ENCODE data around the gene NT5DC3. TPM values are rescaled to one million over a fixed set of nuclear protein-coding genes. Genes with fewer than 3 reads are reported as not detected.

The NT5DC3 gene
- total RNA-seq, 4 donors from 2014 or later: 4.7 to 32.2 (median 5.8) TPM

GRCh38 chr12:103844305-103844704, 3.3 kb upstream of the NT5DC3 start:
- no peak overlapping the region for H3K27ac ChIP-seq
- H3K4me3 ChIP-seq: no peak overlapping the region
- 66 to 80% methylated on average over 3 of the region's 3 CpGs for WGBS, 2 donors
- no peak for DNase-seq
- no peaks in the 10 kb centered on the region for H3K27me3 ChIP-seq
- intact Hi-C loops (cut with DNase I): no loop called here
- TF ChIP-seq POLR2A (IDR thresholded peaks at IDR 0.05): no peak
- TF ChIP-seq, protein P1, sequence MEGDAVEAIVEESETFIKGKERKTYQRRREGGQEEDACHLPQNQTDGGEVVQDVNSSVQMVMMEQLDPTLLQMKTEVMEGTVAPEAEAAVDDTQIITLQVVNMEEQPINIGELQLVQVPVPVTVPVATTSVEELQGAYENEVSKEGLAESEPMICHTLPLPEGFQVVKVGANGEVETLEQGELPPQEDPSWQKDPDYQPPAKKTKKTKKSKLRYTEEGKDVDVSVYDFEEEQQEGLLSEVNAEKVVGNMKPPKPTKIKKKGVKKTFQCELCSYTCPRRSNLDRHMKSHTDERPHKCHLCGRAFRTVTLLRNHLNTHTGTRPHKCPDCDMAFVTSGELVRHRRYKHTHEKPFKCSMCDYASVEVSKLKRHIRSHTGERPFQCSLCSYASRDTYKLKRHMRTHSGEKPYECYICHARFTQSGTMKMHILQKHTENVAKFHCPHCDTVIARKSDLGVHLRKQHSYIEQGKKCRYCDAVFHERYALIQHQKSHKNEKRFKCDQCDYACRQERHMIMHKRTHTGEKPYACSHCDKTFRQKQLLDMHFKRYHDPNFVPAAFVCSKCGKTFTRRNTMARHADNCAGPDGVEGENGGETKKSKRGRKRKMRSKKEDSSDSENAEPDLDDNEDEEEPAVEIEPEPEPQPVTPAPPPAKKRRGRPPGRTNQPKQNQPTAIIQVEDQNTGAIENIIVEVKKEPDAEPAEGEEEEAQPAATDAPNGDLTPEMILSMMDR (IDR thresholded peaks at IDR 0.05): no peak
- peaks cover 11 to 28% (median 14%) of the 10 kb centered on the region in 3 donors for H3K4me1 ChIP-seq
- H3K9me3 ChIP-seq: no peaks in the 10 kb centered on the region
- H3K36me3 ChIP-seq: no peaks in the 10 kb centered on the region

DNA sequence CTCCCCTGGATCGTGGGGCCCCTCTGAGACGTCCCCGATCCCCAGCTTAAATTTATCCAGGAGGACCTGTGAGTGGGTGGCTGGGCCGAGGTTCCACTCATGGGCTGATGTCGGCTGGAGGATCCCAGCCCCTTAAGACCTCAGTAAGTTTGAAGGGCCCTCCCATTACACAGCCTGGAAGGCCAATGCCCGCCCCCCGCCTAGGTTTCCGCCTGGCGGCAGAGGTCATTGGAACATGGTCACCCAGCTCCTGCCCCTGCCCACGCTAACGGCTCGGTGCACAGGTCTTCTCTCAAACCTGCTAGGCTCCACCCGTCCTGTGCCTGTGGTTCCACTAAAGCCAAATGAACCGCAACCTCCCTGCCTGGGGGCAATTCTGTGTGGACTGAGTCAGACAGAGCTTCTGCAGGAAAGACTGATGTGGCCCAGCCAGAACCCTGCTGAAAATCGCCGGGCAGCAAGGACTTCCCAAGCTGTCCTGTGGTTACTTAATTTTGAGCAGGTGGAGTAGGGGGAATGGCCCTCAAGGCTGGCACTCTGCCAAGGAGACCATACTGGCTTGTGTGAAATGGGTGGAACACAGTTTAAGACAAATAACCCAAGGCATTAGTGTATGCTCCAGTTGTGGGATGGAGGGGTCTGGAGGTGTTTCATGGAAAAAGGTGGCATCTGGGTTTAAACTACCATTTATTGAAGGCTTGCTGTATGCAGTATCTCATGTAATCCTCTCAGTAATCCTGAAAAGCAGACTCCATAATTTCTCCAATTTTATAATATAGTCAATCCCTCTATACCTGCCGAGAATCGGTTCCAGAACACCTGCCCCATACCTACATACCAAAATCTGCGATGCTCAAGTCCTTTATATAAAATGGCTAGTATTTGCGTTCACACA, 903 bp upstream of the NT5DC3 start:
- peak overlapping the region; percentile 78 to 89 (median 87) for H3K27ac ChIP-seq
- peaks cover 11 to 36% (median 14%) of the 10 kb centered on the region in 3 donors for H3K4me1 ChIP-seq
- intact Hi-C loops (cut with DNase I): no loop called here
- H3K36me3 ChIP-seq: no peaks in the 10 kb centered on the region
- no peaks in the 10 kb centered on the region for H3K27me3 ChIP-seq
- H3K9me3 ChIP-seq: no peaks in the 10 kb centered on the region
- no peak for DNase-seq
- no peak for TF ChIP-seq POLR2A (IDR thresholded peaks at IDR 0.05)
- TF ChIP-seq, protein P1 (IDR thresholded peaks at IDR 0.05): no peak
- peak overlapping the region; percentile 66 to 92 (median 74) for H3K4me3 ChIP-seq
- 58 to 74% methylated on average over 6 to 7 of the region's 20 CpGs for WGBS, 2 donors

GRCh38 chr12:103840462-103840875, 565 bp downstream of the NT5DC3 start:
- peak overlapping the region; percentile 76 to 89 (median 83) for H3K27ac ChIP-seq
- no peaks in the 10 kb centered on the region for H3K27me3 ChIP-seq
- peak overlapping the region; percentile 66 to 92 (median 74) for H3K4me3 ChIP-seq
- H3K4me1 ChIP-seq: peaks cover 11 to 37% (median 14%) of the 10 kb centered on the region in 3 donors
- 0 to 4% methylated on average over 10 to 14 of the region's 29 CpGs for WGBS, 2 donors
- no peak for DNase-seq
- TF ChIP-seq POLR2A (IDR thresholded peaks at IDR 0.05): no peak
- TF ChIP-seq, protein P1 (IDR thresholded peaks at IDR 0.05): no peak
- H3K36me3 ChIP-seq: no peaks in the 10 kb centered on the region
- no peaks in the 10 kb centered on the region for H3K9me3 ChIP-seq
- intact Hi-C loops (cut with DNase I): no loop called here

- Histone ChIP-seq H3K9me3 (no peaks in the 10 kb centered on the region), H3K36me3 (no peaks in the 10 kb centered on the region), H3K4me1 (peaks cover 11 to 37% (median 14%) of the 10 kb centered on the region in 3 donors), H3K4me3 (peak overlapping the region; percentile 66 to 92 (median 74)), H3K27me3 (no peaks in the 10 kb centered on the region), H3K27ac (peak overlapping the region in 3 of 4 donors; percentile 76 to 88 (median 78))
- intact Hi-C loops (cut with DNase I): no loop called here
- WGBS, 2 donors: 57 to 70% methylated on average over 14 of the region's 14 CpGs
- DNase-seq: no peak
- TF ChIP-seq, protein P1 (IDR thresholded peaks at IDR 0.05): no peak
- TF ChIP-seq POLR2A (IDR thresholded peaks at IDR 0.05): no peak
Observed at GRCh38 chr12:103839609-103840461, 1.2 kb downstream of the NT5DC3 start.
